Endothelial cell of umbilical vein (primary cell): ENCODE measurements around the gene PACSIN2. TPM values are rescaled to one million over a fixed set of nuclear protein-coding genes. Genes with fewer than 3 reads are reported as not detected.
A peak's percentile ranks its signal among the peaks of the same experiment; 100 is the strongest.

Experiments used
- BruUV-seq: library from RNA; stranded (reverse); fragments of 400-500 nt; replicated peaks from 2 replicates; lab custom pipeline; 2021; lab: Mats Ljungman, UMichigan
- CTCF ChIA-PET: fragments of 300-600, 350-600 bp; sonication (Branson Sonifier 250); formaldehyde crosslinking; loops from one replicate; lab custom pipeline; 2021; ENCODE audit warnings: antibody characterized with exemption, inconsistent platforms; lab: Charles Lee
- POLR2A ChIA-PET: fragments of 300-600, 350-600 bp; sonication (Branson Sonifier 250); formaldehyde crosslinking; loops from one replicate; lab custom pipeline; 2021; ENCODE audit warnings: antibody characterized with exemption, inconsistent platforms; lab: Charles Lee
- DNase-seq: peaks from one replicate; pipeline ENCODE4 v3.0.0-alpha.2; 2011; ENCODE audit warnings: low read depth, low spot score
- FAIRE-seq: peaks from 2 replicates; lab custom pipeline; 2011; peaks lifted over from hg19 to GRCh38; lab: Jason Lieb, UNC
- H2AFZ ChIP-seq: 2 replicates; pipeline ENCODE4 v1.6.0; 2012; ENCODE audit warnings: low read depth, low read length, control low read depth, inconsistent platforms
- H3K27ac ChIP-seq: 2 replicates; pipeline ENCODE4 v1.5.1; 2011; ENCODE audit warnings: low read depth, mild to moderate bottlenecking, control low read depth, low read length, moderate library complexity; ENCODE audit not compliant: insufficient read depth
- H3K27me3 ChIP-seq, 2 experiments: 2 replicates each; pipeline versions ENCODE4 v1.6.0 to v1.6.1; 2011; ENCODE audit warnings: low read length in 2 of 2, mixed read lengths in 1 of 2; ENCODE audit not compliant: control insufficient read depth in 2 of 2, insufficient read depth in 2 of 2
- H3K36me3 ChIP-seq, 2 experiments: 2 replicates in 1 of 2; 3 replicates in 1 of 2; pipeline ENCODE4 v1.5.1; 2011; ENCODE audit warnings: low read length in 2 of 2, mild to moderate bottlenecking in 1 of 2, moderate library complexity in 1 of 2; ENCODE audit not compliant: control insufficient read depth in 2 of 2, insufficient read depth in 2 of 2; ENCODE audit errors: extremely low read depth in 1 of 2
- H3K4me1 ChIP-seq: 3 replicates; pipeline ENCODE4 v1.5.1; 2011; ENCODE audit warnings: mild to moderate bottlenecking, low read length; ENCODE audit not compliant: control insufficient read depth, insufficient read depth; ENCODE audit errors: extremely low read depth
- H3K4me2 ChIP-seq: 2 replicates; pipeline ENCODE4 v1.6.1; 2011; ENCODE audit warnings: low read length, control low read depth, mixed read lengths; ENCODE audit not compliant: insufficient read depth
- H3K4me3 ChIP-seq, 3 experiments: fragments of 200-600 bp in 1 of 3; sonication (generic), shearing (Covaris generic) in 1 of 3; replicated peaks in 1 of 3; 2 replicates each; pipeline ENCODE4 v1.5.1; 2011 to 2016; ENCODE audit warnings: control low read depth in 3 of 3, low read length in 3 of 3, mild to moderate bottlenecking in 2 of 3, inconsistent platforms in 1 of 3, low read depth in 1 of 3, moderate library complexity in 1 of 3; ENCODE audit not compliant: insufficient read depth in 1 of 3
- H3K79me2 ChIP-seq: 2 replicates; pipeline ENCODE4 v1.6.0; 2012; ENCODE audit warnings: low read length, inconsistent platforms; ENCODE audit not compliant: control insufficient read depth, insufficient read depth
- H3K9ac ChIP-seq: replicated peaks from 2 replicates; pipeline ENCODE3; 2011; ENCODE audit warnings: low read length, control low read depth; ENCODE audit not compliant: insufficient read depth; ENCODE audit errors: extremely low read depth
- H3K9me1 ChIP-seq: replicated peaks from 3 replicates; pipeline ENCODE4 v1.6.0; 2011; ENCODE audit warnings: mild to moderate bottlenecking, low read length; ENCODE audit not compliant: control insufficient read depth, insufficient read depth; ENCODE audit errors: extremely low read depth
- H3K9me3 ChIP-seq: replicated peaks from 2 replicates; pipeline ENCODE4 v1.5.1; 2012; ENCODE audit warnings: low read length, inconsistent platforms; ENCODE audit not compliant: control insufficient read depth, insufficient read depth
- H4K20me1 ChIP-seq: replicated peaks from 2 replicates; pipeline ENCODE3; 2011; ENCODE audit warnings: mild to moderate bottlenecking, low read length; ENCODE audit not compliant: control insufficient read depth, insufficient read depth; ENCODE audit errors: extremely low read depth
- EZH2 ChIP-seq: IDR thresholded peaks from 2 replicates; pipeline ENCODE4 v1.6.1; 2012; ENCODE audit warnings: borderline replicate concordance, low read depth, mild to moderate bottlenecking, moderate library complexity, low read length, inconsistent platforms; ENCODE audit not compliant: severe bottlenecking
- FOS ChIP-seq: IDR thresholded peaks from 2 replicates; pipeline ENCODE4 v1.6.1; 2011; ENCODE audit warnings: mild to moderate bottlenecking, low read length, moderate library complexity, borderline replicate concordance; ENCODE audit not compliant: insufficient read depth
- GATA2 ChIP-seq: IDR thresholded peaks from 2 replicates; pipeline ENCODE4 v1.7.0; 2011; ENCODE audit warnings: low read depth, mild to moderate bottlenecking, moderate library complexity, mixed read lengths, low read length; ENCODE audit not compliant: insufficient read length, insufficient read depth
- JUN ChIP-seq: IDR thresholded peaks from 2 replicates; pipeline ENCODE4 v1.6.1; 2011; ENCODE audit warnings: borderline replicate concordance, low read depth; ENCODE audit not compliant: insufficient read length, insufficient read depth
- MAX ChIP-seq: IDR thresholded peaks from 2 replicates; pipeline ENCODE4 v1.6.1; 2011; ENCODE audit not compliant: insufficient read depth, insufficient read length
- MYC ChIP-seq: IDR thresholded peaks from one replicate; pipeline ENCODE4 v1.6.1; 2011; ENCODE audit warnings: mild to moderate bottlenecking, low read depth, low read length
- POLR2A ChIP-seq: IDR thresholded peaks from 2 replicates; pipeline ENCODE4 v1.6.1; 2012; ENCODE audit warnings: low read depth, mild to moderate bottlenecking, control low read depth, low read length
- POLR2AphosphoS5 ChIP-seq: IDR thresholded peaks from 2 replicates; pipeline ENCODE4 v1.6.1; 2012; ENCODE audit warnings: low read depth, mild to moderate bottlenecking, control low read depth, low read length, moderate library complexity; ENCODE audit not compliant: insufficient read depth
- dilution Hi-C: fragments of 300-500 bp; cut with MboI; formaldehyde crosslinking; loops from one replicate; pipeline ENCODE4 v1.15.0; 2019; ENCODE audit warnings: low sequenced_read_pairs; ENCODE audit not compliant: extremely low pct_ligation_motif_present
- intact Hi-C: fragments of 100-400 bp; cut with micrococcal nuclease; formaldehyde crosslinking; loops from one replicate; pipeline ENCODE4 v1.10.0; 2022
- polyA plus RNA-seq, 4 experiments: library from polyadenylated mRNA; depleted of rRNA in 3 of 4; stranded (reverse) in 3 of 4; unstranded in 1 of 4; fragments of >200 nt; gene quantifications; 2 replicates each; pipeline versions ENCODE4 v1.2.1 to v1.2.3, GENCODE V29; 2011 to 2012; ENCODE audit warnings: missing spikeins in 1 of 4
- total RNA-seq: library from RNA; stranded (reverse); gene quantifications from 2 replicates; pipeline ENCODE4 v1.2.3, GENCODE V29; 2021
- TF ChIP-seq, protein P1 (sequence below), 2 donors: IDR thresholded peaks; 1 replicate in 1 of 2; 2 replicates in 1 of 2; pipeline ENCODE4 v1.5.1; 2011; ENCODE audit warnings: low read length in 2 of 2, mild to moderate bottlenecking in 2 of 2, moderate library complexity in 2 of 2, control low read depth in 1 of 2, inconsistent platforms in 1 of 2, low read depth in 1 of 2; ENCODE audit not compliant: insufficient read depth in 1 of 2; ENCODE audit errors: extremely low read depth in 1 of 2

PACSIN2 gene
- total and polyA plus RNA-seq, 2 donors (not counting 3 experiments of a cell fraction or from before 2014, with no cell fraction given), result 46.2 to 64.5 TPM

- POLR2A ChIA-PET, result no interaction called here
- peaks cover 5% of the 10 kb centered on the region for H3K79me2 ChIP-seq
- H3K36me3 ChIP-seq, result peaks cover 0 to 7% of the 10 kb centered on the region in 2 experiments
- no peaks in the 10 kb centered on the region for H3K9me3 ChIP-seq
- H2AFZ ChIP-seq, result no peak overlapping the region
- DNase-seq (peak; percentile 61), FAIRE-seq (peak; percentile 59)
- H3K27ac ChIP-seq, result no peak overlapping the region
- no peak overlapping the region for H3K4me3 ChIP-seq
- no peak overlapping the region for H3K9ac ChIP-seq
- BruUV-seq, result no TSS peak
- no peak overlapping the region for H3K4me2 ChIP-seq
- CTCF ChIA-PET, result interaction anchor here (1.2 to 2.6 kb wide), 5 partner anchors 10 to 185 kb away, joined by 3 to 10 read pairs (median 3); no protein-coding TSS in a partner anchor
- H3K4me1 ChIP-seq, result peaks cover 25% of the 10 kb centered on the region
- no peaks in the 10 kb centered on the region for H3K27me3 ChIP-seq
- no peak for TF ChIP-seq MAX
- no peak for TF ChIP-seq MYC
- no peak for TF ChIP-seq FOS
- no peak for TF ChIP-seq EZH2
- TF ChIP-seq, protein P1, sequence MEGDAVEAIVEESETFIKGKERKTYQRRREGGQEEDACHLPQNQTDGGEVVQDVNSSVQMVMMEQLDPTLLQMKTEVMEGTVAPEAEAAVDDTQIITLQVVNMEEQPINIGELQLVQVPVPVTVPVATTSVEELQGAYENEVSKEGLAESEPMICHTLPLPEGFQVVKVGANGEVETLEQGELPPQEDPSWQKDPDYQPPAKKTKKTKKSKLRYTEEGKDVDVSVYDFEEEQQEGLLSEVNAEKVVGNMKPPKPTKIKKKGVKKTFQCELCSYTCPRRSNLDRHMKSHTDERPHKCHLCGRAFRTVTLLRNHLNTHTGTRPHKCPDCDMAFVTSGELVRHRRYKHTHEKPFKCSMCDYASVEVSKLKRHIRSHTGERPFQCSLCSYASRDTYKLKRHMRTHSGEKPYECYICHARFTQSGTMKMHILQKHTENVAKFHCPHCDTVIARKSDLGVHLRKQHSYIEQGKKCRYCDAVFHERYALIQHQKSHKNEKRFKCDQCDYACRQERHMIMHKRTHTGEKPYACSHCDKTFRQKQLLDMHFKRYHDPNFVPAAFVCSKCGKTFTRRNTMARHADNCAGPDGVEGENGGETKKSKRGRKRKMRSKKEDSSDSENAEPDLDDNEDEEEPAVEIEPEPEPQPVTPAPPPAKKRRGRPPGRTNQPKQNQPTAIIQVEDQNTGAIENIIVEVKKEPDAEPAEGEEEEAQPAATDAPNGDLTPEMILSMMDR (IDR thresholded peaks at IDR 0.05; ENCODE audit: extremely low read depth in 1 of 2, insufficient read depth in 1 of 2, low read depth in 1 of 2, low read length in 2 of 2), result no peak
- TF ChIP-seq JUN, result no peak
- no peak for TF ChIP-seq POLR2AphosphoS5
- no peak for TF ChIP-seq POLR2A
- TF ChIP-seq GATA2, result no peak
- dilution Hi-C loops, result no loop called here
- H4K20me1 ChIP-seq, result no peaks in the 10 kb centered on the region
- no peaks in the 10 kb centered on the region for H3K9me1 ChIP-seq
- intact Hi-C loops, result no loop called here
Observed at GRCh38 chr22:42905702-42906183, 109.2 kb downstream of the PACSIN2 start.
